SK-N-SH (cell line): ENCODE measurements around the gene MLYCD. TPM values are rescaled to one million over a fixed set of nuclear protein-coding genes. Genes with fewer than 3 reads are reported as not detected.

Source experiments
- CTCF ChIA-PET: fragments of 300-600, 350-600 bp; formaldehyde crosslinking; extraction: SDS; loops from one replicate; lab custom pipeline; 2021; lab: Yijun Ruan, JAX
- POLR2A ChIA-PET: fragments of 350-600 bp; sonication (Branson Sonifier 250); formaldehyde crosslinking; extraction: SDS; loops from one replicate; lab custom pipeline; 2020; ENCODE audit warnings: antibody characterized with exemption, inconsistent platforms; lab: Yijun Ruan, JAX
- DNase-seq: peaks from one replicate; pipeline ENCODE4 v3.0.0; 2012
- H2AFZ ChIP-seq: fragments of 200-600 bp; sonication (generic); 2 replicates; pipeline ENCODE4 v1.8.1; 2016; ENCODE audit warnings: antibody characterized with exemption, mild to moderate bottlenecking, low read depth
- H3F3A ChIP-seq: fragments of 200-600 bp; sonication (generic); replicated peaks from 2 replicates; pipeline ENCODE3; 2016; ENCODE audit warnings: antibody characterized with exemption, mild to moderate bottlenecking; ENCODE audit not compliant: insufficient read depth
- H3K27ac ChIP-seq, 2 experiments: fragments of 200-500 bp in 1 of 2; fragments of 200-600 bp in 1 of 2; sonication (Bioruptor generic) in 1 of 2; sonication (generic), shearing (Covaris generic) in 1 of 2; 2 replicates each; pipeline versions ENCODE4 v1.5.1 to v1.6.1; 2014 to 2016; ENCODE audit warnings: low read depth in 2 of 2, inconsistent platforms in 1 of 2, low read length in 1 of 2, mild to moderate bottlenecking in 1 of 2, mixed read lengths in 1 of 2
- H3K27me3 ChIP-seq: fragments of 200-600 bp; sonication (generic), shearing (Covaris generic); 2 replicates; pipeline ENCODE4 v1.6.1; 2016; ENCODE audit warnings: mixed run types; ENCODE audit not compliant: insufficient read depth
- H3K36me3 ChIP-seq, 2 experiments: fragments of 200-500 bp in 1 of 2; fragments of 200-600 bp in 1 of 2; sonication (Bioruptor generic) in 1 of 2; sonication (generic) in 1 of 2; replicated peaks in 1 of 2; 2 replicates each; pipeline versions ENCODE3 to v1.5.1; 2014 to 2016; ENCODE audit warnings: low read length in 1 of 2, mild to moderate bottlenecking in 1 of 2; ENCODE audit not compliant: insufficient read depth in 2 of 2, control insufficient read depth in 1 of 2
- H3K4me1 ChIP-seq, 2 experiments: fragments of 200-500 bp in 1 of 2; fragments of 200-600 bp in 1 of 2; sonication (Bioruptor generic) in 1 of 2; sonication (generic), shearing (Covaris generic) in 1 of 2; 2 replicates each; pipeline versions ENCODE4 v1.5.1 to v1.6.1; 2014 to 2016; ENCODE audit warnings: low read depth in 1 of 2, low read length in 1 of 2, mixed run types in 1 of 2; ENCODE audit not compliant: insufficient read depth in 2 of 2, control insufficient read depth in 1 of 2
- H3K4me2 ChIP-seq: fragments of 200-600 bp; sonication (generic), shearing (Covaris generic); 2 replicates; pipeline ENCODE4 v1.6.1; 2017; ENCODE audit warnings: mixed run types
- H3K4me3 ChIP-seq, 2 experiments: fragments of 200-500 bp in 1 of 2; fragments of 200-600 bp in 1 of 2; sonication (Bioruptor generic) in 1 of 2; sonication (generic), shearing (Covaris generic) in 1 of 2; 2 replicates each; pipeline versions ENCODE4 v1.5.1 to v1.8.1; 2014 to 2016; ENCODE audit warnings: low read depth in 2 of 2, inconsistent platforms in 1 of 2, low read length in 1 of 2, mild to moderate bottlenecking in 1 of 2, mixed read lengths in 1 of 2, moderate library complexity in 1 of 2
- H3K79me2 ChIP-seq: fragments of 200-600 bp; sonication (generic); 2 replicates; pipeline ENCODE4 v1.8.1; 2017; ENCODE audit warnings: mild to moderate bottlenecking; ENCODE audit not compliant: insufficient read depth
- H3K9ac ChIP-seq: fragments of 200-600 bp; sonication (generic); 2 replicates; pipeline ENCODE4 v1.6.1; 2017; ENCODE audit warnings: mixed run types
- H3K9me2 ChIP-seq: fragments of 200-600 bp; sonication (generic); 2 replicates; pipeline ENCODE4 v1.6.1; 2017; ENCODE audit warnings: mixed run types
- H3K9me3 ChIP-seq: fragments of 200-600 bp; sonication (generic); 2 replicates; pipeline ENCODE4 v1.6.1; 2017; ENCODE audit warnings: mixed run types, mild to moderate bottlenecking, moderate library complexity
- H4K20me1 ChIP-seq: fragments of 200-600 bp; sonication (generic); 2 replicates; pipeline ENCODE4 v1.6.1; 2017; ENCODE audit warnings: mild to moderate bottlenecking, mixed run types; ENCODE audit not compliant: insufficient read depth
- ELF1 ChIP-seq: IDR thresholded peaks from 2 replicates; pipeline ENCODE4 v1.4.0; 2012
- EP300 ChIP-seq, 2 experiments: IDR thresholded peaks; 2 replicates each; pipeline versions ENCODE4 v1.4.0 to v1.6.1; 2012; ENCODE audit warnings: borderline replicate concordance in 1 of 2, low read depth in 1 of 2, low read length in 1 of 2
- FOXM1 ChIP-seq: IDR thresholded peaks from 2 replicates; pipeline ENCODE4 v1.4.0; 2012; ENCODE audit warnings: low read depth, mild to moderate bottlenecking
- GABPA ChIP-seq: IDR thresholded peaks from 2 replicates; pipeline ENCODE4 v1.4.0; 2012; ENCODE audit warnings: low read depth, mild to moderate bottlenecking
- MXI1 ChIP-seq: IDR thresholded peaks from 2 replicates; pipeline ENCODE4 v1.6.1; 2012; ENCODE audit warnings: mild to moderate bottlenecking, low read depth, low read length, improper control_type of control experiment
- NFIC ChIP-seq: IDR thresholded peaks from 2 replicates; pipeline ENCODE4 v1.4.0; 2012; ENCODE audit warnings: borderline replicate concordance
- POLR2AphosphoS5 ChIP-seq: IDR thresholded peaks from 2 replicates; pipeline ENCODE4 v1.6.1; 2012; ENCODE audit warnings: low read depth, low read length
- RAD21 ChIP-seq: IDR thresholded peaks from 2 replicates; pipeline ENCODE4 v1.6.1; 2012; ENCODE audit warnings: mild to moderate bottlenecking, low read length
- RCOR1 ChIP-seq: fragments of 150-350 bp; IDR thresholded peaks from 2 replicates; pipeline ENCODE4 v1.6.1; 2017; ENCODE audit warnings: antibody characterized with exemption, low read length
- RFX5 ChIP-seq: IDR thresholded peaks from 2 replicates; pipeline ENCODE4 v1.6.1; 2012; ENCODE audit warnings: mild to moderate bottlenecking, improper control_type of control experiment, low read length
- SIN3A ChIP-seq: IDR thresholded peaks from 2 replicates; pipeline ENCODE4 v1.6.1; 2012; ENCODE audit warnings: low read depth, mild to moderate bottlenecking, low read length, moderate library complexity, borderline replicate concordance
- TAF1 ChIP-seq: IDR thresholded peaks from 2 replicates; pipeline ENCODE4 v1.6.1; 2012; ENCODE audit warnings: low read depth, mild to moderate bottlenecking, low read length, moderate library complexity, borderline replicate concordance
- TEAD4 ChIP-seq: IDR thresholded peaks from 2 replicates; pipeline ENCODE4 v1.4.0; 2012; ENCODE audit warnings: mild to moderate bottlenecking, borderline replicate concordance; ENCODE audit not compliant: insufficient read depth
- YY1 ChIP-seq: IDR thresholded peaks from 2 replicates; pipeline ENCODE4 v1.4.0; 2012; ENCODE audit warnings: low read depth, mild to moderate bottlenecking
- WGBS: methylation state at CpG from one replicate; pipeline ENCODE4 v1.1.6; 2017; ENCODE audit warnings: low lambda C conversion rate; 5-methylcytosine and 5-hydroxymethylcytosine counted together
- polyA plus RNA-seq, 3 experiments: library from polyadenylated mRNA; depleted of rRNA; stranded (reverse); fragments of >200 nt; gene quantifications; 2 replicates each; pipeline ENCODE4 v1.2.3, GENCODE V29; 2012
- TF ChIP-seq, protein P1 (sequence below): fragments of 150-350 bp; IDR thresholded peaks from 2 replicates; pipeline ENCODE4 v1.6.1; 2016; ENCODE audit warnings: mild to moderate bottlenecking, low read depth, low read length
- TF ChIP-seq, protein P2 (sequence below): IDR thresholded peaks from 2 replicates; pipeline ENCODE4; 2012
- TF ChIP-seq, protein P3 (sequence below): IDR thresholded peaks from 2 replicates; pipeline ENCODE4 v1.6.1; 2012; ENCODE audit warnings: mild to moderate bottlenecking, low read depth, low read length, moderate library complexity

MLYCD gene
- polyA plus RNA-seq, 1 of the 3 experiments (the other 2 are of a cell fraction): 2.4 TPM

DNA sequence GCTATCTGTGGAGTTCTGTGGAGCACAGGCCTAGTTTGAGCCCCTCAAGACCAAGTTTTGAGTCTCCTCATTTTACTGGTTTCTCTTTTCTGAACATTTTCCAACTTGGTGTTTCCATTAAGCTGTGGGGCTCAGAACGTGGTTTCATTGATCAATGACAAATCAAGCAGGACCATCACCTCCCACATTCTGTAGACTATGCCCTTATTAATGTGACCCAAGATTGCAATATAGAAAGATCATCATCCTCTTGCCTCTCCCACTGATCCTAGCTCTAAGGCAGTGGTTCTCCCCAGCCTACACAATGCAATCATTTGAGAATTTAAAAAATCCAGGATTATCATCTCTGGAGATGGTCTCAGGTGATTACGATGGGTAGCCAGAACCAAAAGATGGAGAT is 38.4 kb downstream of the MLYCD start:
- no peak for DNase-seq
- H3K9ac ChIP-seq: no peak overlapping the region
- H3K36me3 ChIP-seq: no peaks in the 10 kb centered on the region
- no peaks in the 10 kb centered on the region for H3K27me3 ChIP-seq
- H3K79me2 ChIP-seq: no peaks in the 10 kb centered on the region
- WGBS: 80% methylated on average over 2 of the region's 2 CpGs
- no peaks in the 10 kb centered on the region for H4K20me1 ChIP-seq
- H3K9me2 ChIP-seq: no peaks in the 10 kb centered on the region
- H3K4me3 ChIP-seq: no peak overlapping the region
- no peak overlapping the region for H3K27ac ChIP-seq
- CTCF ChIA-PET: interaction anchor here (1.5 to 4.5 kb wide), 4 partner anchors 11 to 129 kb away, joined by 3 to 33 read pairs (median 12); no protein-coding TSS in a partner anchor
- H3K9me3 ChIP-seq: no peaks in the 10 kb centered on the region
- POLR2A ChIA-PET: no interaction called here
- peaks cover 0 to 2% of the 10 kb centered on the region in 2 experiments; a peak in 1 of 4 replicates for H3K4me1 ChIP-seq
- TF ChIP-seq, protein P1, sequence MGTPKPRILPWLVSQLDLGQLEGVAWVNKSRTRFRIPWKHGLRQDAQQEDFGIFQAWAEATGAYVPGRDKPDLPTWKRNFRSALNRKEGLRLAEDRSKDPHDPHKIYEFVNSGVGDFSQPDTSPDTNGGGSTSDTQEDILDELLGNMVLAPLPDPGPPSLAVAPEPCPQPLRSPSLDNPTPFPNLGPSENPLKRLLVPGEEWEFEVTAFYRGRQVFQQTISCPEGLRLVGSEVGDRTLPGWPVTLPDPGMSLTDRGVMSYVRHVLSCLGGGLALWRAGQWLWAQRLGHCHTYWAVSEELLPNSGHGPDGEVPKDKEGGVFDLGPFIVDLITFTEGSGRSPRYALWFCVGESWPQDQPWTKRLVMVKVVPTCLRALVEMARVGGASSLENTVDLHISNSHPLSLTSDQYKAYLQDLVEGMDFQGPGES: no peak
- TF ChIP-seq MXI1: no peak
- no peak for TF ChIP-seq ELF1
- no peak for TF ChIP-seq TEAD4
- no peak for TF ChIP-seq NFIC
- no peak for TF ChIP-seq RFX5
- no peak for TF ChIP-seq YY1
- no peak for TF ChIP-seq RCOR1
- TF ChIP-seq, protein P2, sequence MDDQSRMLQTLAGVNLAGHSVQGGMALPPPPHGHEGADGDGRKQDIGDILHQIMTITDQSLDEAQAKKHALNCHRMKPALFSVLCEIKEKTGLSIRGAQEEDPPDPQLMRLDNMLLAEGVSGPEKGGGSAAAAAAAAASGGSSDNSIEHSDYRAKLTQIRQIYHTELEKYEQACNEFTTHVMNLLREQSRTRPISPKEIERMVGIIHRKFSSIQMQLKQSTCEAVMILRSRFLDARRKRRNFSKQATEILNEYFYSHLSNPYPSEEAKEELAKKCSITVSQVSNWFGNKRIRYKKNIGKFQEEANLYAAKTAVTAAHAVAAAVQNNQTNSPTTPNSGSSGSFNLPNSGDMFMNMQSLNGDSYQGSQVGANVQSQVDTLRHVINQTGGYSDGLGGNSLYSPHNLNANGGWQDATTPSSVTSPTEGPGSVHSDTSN: no peak
- TF ChIP-seq, protein P3, sequence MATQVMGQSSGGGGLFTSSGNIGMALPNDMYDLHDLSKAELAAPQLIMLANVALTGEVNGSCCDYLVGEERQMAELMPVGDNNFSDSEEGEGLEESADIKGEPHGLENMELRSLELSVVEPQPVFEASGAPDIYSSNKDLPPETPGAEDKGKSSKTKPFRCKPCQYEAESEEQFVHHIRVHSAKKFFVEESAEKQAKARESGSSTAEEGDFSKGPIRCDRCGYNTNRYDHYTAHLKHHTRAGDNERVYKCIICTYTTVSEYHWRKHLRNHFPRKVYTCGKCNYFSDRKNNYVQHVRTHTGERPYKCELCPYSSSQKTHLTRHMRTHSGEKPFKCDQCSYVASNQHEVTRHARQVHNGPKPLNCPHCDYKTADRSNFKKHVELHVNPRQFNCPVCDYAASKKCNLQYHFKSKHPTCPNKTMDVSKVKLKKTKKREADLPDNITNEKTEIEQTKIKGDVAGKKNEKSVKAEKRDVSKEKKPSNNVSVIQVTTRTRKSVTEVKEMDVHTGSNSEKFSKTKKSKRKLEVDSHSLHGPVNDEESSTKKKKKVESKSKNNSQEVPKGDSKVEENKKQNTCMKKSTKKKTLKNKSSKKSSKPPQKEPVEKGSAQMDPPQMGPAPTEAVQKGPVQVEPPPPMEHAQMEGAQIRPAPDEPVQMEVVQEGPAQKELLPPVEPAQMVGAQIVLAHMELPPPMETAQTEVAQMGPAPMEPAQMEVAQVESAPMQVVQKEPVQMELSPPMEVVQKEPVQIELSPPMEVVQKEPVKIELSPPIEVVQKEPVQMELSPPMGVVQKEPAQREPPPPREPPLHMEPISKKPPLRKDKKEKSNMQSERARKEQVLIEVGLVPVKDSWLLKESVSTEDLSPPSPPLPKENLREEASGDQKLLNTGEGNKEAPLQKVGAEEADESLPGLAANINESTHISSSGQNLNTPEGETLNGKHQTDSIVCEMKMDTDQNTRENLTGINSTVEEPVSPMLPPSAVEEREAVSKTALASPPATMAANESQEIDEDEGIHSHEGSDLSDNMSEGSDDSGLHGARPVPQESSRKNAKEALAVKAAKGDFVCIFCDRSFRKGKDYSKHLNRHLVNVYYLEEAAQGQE: no peak
- TF ChIP-seq RAD21: no peak
- no peak for TF ChIP-seq FOXM1
- TF ChIP-seq SIN3A: no peak
- TF ChIP-seq TAF1: no peak
- no peak for TF ChIP-seq POLR2AphosphoS5
- no peak for TF ChIP-seq GABPA
- no peak for TF ChIP-seq EP300 (IDR thresholded peaks at IDR 0.05; ENCODE audit: borderline replicate concordance in 1 of 2, low read depth in 1 of 2, low read length in 1 of 2)
- H2AFZ ChIP-seq: no peak overlapping the region
- H3K4me2 ChIP-seq: no peak overlapping the region
- H3F3A ChIP-seq: no peaks in the 10 kb centered on the region
